Esophagus muscularis mucosa (tissue), 4 donors: ENCODE measurements around the gene CHD2.

Experiments used
- CTCF ChIP-seq, 3 experiments: fragments of 200-600 bp in 2 of 3; fragments of 450-650 bp in 1 of 3; sonication (generic) in 2 of 3; IDR thresholded peaks; one replicate each; pipeline ENCODE4 v1.5.1; 2017 to 2019; ENCODE audit warnings: antibody characterized with exemption in 3 of 3, mild to moderate bottlenecking in 2 of 3, moderate library complexity in 1 of 3
- EP300 ChIP-seq: sonication (generic); formaldehyde crosslinking; IDR thresholded peaks from one replicate; pipeline ENCODE4 v1.6.1; 2017; ENCODE audit warnings: antibody characterized with exemption
- POLR2A ChIP-seq: fragments of 450-650 bp; IDR thresholded peaks from one replicate; pipeline ENCODE4 v1.6.1; 2017; ENCODE audit warnings: antibody characterized with exemption, moderate library complexity, mild to moderate bottlenecking, low read depth

GRCh38 chr15:93070132-93070531 lies 170.0 kb downstream of the CHD2 start:
- no peak for TF ChIP-seq CTCF (IDR thresholded peaks at IDR 0.05)
- no peak for TF ChIP-seq POLR2A
- no peak for TF ChIP-seq EP300
